Body of pancreas (tissue), 4 donors: ENCODE measurements around the gene BDKRB2. TPM values are rescaled to one million over a fixed set of nuclear protein-coding genes. Genes with fewer than 3 reads are reported as not detected.
A peak's percentile ranks its signal among the peaks of the same experiment; 100 is the strongest.

Source experiments
- ATAC-seq: fragments of 150-250 bp; one replicate; pipeline ENCODE4 v1.9.1; 2016
- DNase-seq, 4 donors: peaks; one replicate each; pipeline ENCODE4 v3.0.0-alpha.2; 2019
- H3K27ac ChIP-seq, 4 donors: fragments of 200-600 bp; sonication (generic); 1 replicate in 3 of 4; 2 replicates in 1 of 4; pipeline versions ENCODE4 v1.5.1 to v1.6.1; 2016 to 2019; ENCODE audit warnings: mild to moderate bottlenecking in 1 of 4, mixed read lengths in 1 of 4, moderate library complexity in 1 of 4
- H3K27me3 ChIP-seq, 2 donors: fragments of 200-600 bp; sonication (generic); one replicate each; pipeline ENCODE4 v1.6.0; 2016; ENCODE audit warnings: mild to moderate bottlenecking in 1 of 2
- H3K36me3 ChIP-seq, 2 donors: fragments of 200-600 bp; sonication (generic); replicated peaks in 1 of 2; 2 replicates each; pipeline ENCODE4 v1.5.1; 2016; ENCODE audit warnings: low read depth in 2 of 2; ENCODE audit not compliant: insufficient read depth in 1 of 2
- H3K4me1 ChIP-seq: fragments of 200-600 bp; sonication (generic); one replicate; pipeline ENCODE4 v1.6.0; 2016
- H3K4me3 ChIP-seq, 2 donors: fragments of 200-600 bp; sonication (generic); 1 replicate in 1 of 2; 2 replicates in 1 of 2; pipeline ENCODE4 v1.5.1; 2016 to 2019
- H3K9me3 ChIP-seq, 3 donors: fragments of 200-600 bp; sonication (generic); 1 replicate in 2 of 3; 2 replicates in 1 of 3; pipeline ENCODE4 v1.5.1; 2016
- CTCF ChIP-seq, 7 experiments: fragments of 450-650 bp in 4 of 7; fragments of 200-600 bp in 3 of 7; sonication (generic) in 3 of 7; IDR thresholded peaks; one replicate each; pipeline ENCODE4 v1.5.1; 2016 to 2019; ENCODE audit warnings: antibody characterized with exemption in 7 of 7
- POLR2A ChIP-seq, 3 donors: fragments of 450-650 bp; IDR thresholded peaks; one replicate each; pipeline ENCODE4 v1.6.1; 2016; ENCODE audit warnings: antibody characterized with exemption in 3 of 3, mild to moderate bottlenecking in 2 of 3
- WGBS, 2 donors: methylation state at CpG; one replicate each; pipeline ENCODE4 v1.1.5; 2017; 5-methylcytosine and 5-hydroxymethylcytosine counted together
- intact Hi-C: fragments of 100-400 bp; cut with DNase I; formaldehyde crosslinking; loops from one replicate; pipeline ENCODE4 v1.15.1; 2023
- total RNA-seq, 2 donors: library from RNA; depleted of rRNA; stranded (reverse); fragments of >200 nt; gene quantifications; one replicate each; pipeline ENCODE4 v1.1.0, GENCODE V29; 2016

Gene BDKRB2
- total RNA-seq, 2 donors from 2014 or later = 9.6 to 11.4 TPM

- Histone ChIP-seq H3K27me3 (no peaks in the 10 kb centered on the region), H3K27ac (no peak overlapping the region), H3K4me1 (no peaks in the 10 kb centered on the region), H3K9me3 (no peaks in the 10 kb centered on the region), H3K4me3 (no peak overlapping the region), H3K36me3 (no peaks in the 10 kb centered on the region)
- DNase-seq (no peak), ATAC-seq (no peak)
- 54 to 77% methylated on average over 3 of the region's 3 CpGs for WGBS, 2 donors
- intact Hi-C loops = no loop called here
- TF ChIP-seq CTCF (IDR thresholded peaks at IDR 0.05) (no peak), POLR2A (IDR thresholded peaks at IDR 0.05) (no peak)
These were observed 41.3 kb downstream of the BDKRB2 start for GRCh38 chr14:96245710-96246538.

GRCh38 chr14:96246539-96246847 is 41.9 kb downstream of the BDKRB2 start:
- H3K4me3 ChIP-seq = no peak overlapping the region
- no peak overlapping the region for H3K27ac ChIP-seq
- H3K27me3 ChIP-seq = no peaks in the 10 kb centered on the region
- H3K4me1 ChIP-seq = no peaks in the 10 kb centered on the region
- TF ChIP-seq CTCF (IDR thresholded peaks at IDR 0.05) (no peak), POLR2A (IDR thresholded peaks at IDR 0.05) (no peak)
- WGBS, 2 donors = 58 to 80% methylated on average over 1 of the region's 1 CpG
- no peaks in the 10 kb centered on the region for H3K9me3 ChIP-seq
- intact Hi-C loops = no loop called here
- ATAC-seq = peak; percentile 55
- no peaks in the 10 kb centered on the region for H3K36me3 ChIP-seq
- peak in 1 of 4 donors; percentile 43 for DNase-seq

- TF ChIP-seq CTCF (IDR thresholded peaks at IDR 0.05) (no peak), POLR2A (IDR thresholded peaks at IDR 0.05) (no peak)
- DNase-seq = no peak
- WGBS, 2 donors = 80 to 85% methylated on average over 6 of the region's 6 CpGs
- Histone ChIP-seq H3K27me3 (no peaks in the 10 kb centered on the region), H3K36me3 (no peaks in the 10 kb centered on the region), H3K4me3 (no peak overlapping the region), H3K27ac (no peak overlapping the region), H3K9me3 (no peaks in the 10 kb centered on the region), H3K4me1 (no peaks in the 10 kb centered on the region)
- ATAC-seq = no peak
- intact Hi-C loops = no loop called here
These were observed 42.4 kb downstream of the BDKRB2 start for GRCh38 chr14:96247031-96247430.

GRCh38 chr14:96249029-96249428 is 44.4 kb downstream of the BDKRB2 start:
- Histone ChIP-seq H3K27ac (no peak overlapping the region), H3K4me3 (no peak overlapping the region), H3K4me1 (no peaks in the 10 kb centered on the region), H3K27me3 (no peaks in the 10 kb centered on the region), H3K36me3 (no peaks in the 10 kb centered on the region), H3K9me3 (no peaks in the 10 kb centered on the region)
- 41 to 82% methylated on average over 5 of the region's 5 CpGs for WGBS, 2 donors
- TF ChIP-seq CTCF (IDR thresholded peaks at IDR 0.05) (no peak), POLR2A (IDR thresholded peaks at IDR 0.05) (no peak)
- intact Hi-C loops = no loop called here
- DNase-seq (peak in 1 of 4 donors; percentile 39), ATAC-seq (peak; percentile 45)

GRCh38 chr14:96250485-96250884 is 45.8 kb downstream of the BDKRB2 start:
- H3K27ac ChIP-seq = no peak overlapping the region
- H3K27me3 ChIP-seq = no peaks in the 10 kb centered on the region
- no peak for TF ChIP-seq POLR2A (IDR thresholded peaks at IDR 0.05)
- TF ChIP-seq CTCF (IDR thresholded peaks at IDR 0.05) = no peak
- H3K9me3 ChIP-seq = no peaks in the 10 kb centered on the region
- no peak overlapping the region for H3K4me3 ChIP-seq
- 80 to 92% methylated on average over 3 of the region's 3 CpGs for WGBS, 2 donors
- no peak for ATAC-seq
- H3K4me1 ChIP-seq = no peaks in the 10 kb centered on the region
- no peaks in the 10 kb centered on the region for H3K36me3 ChIP-seq
- intact Hi-C loops = no loop called here
- no peak for DNase-seq
